Measurements from ENCODE around the gene GALNT2. TPM values are rescaled to one million over a fixed set of nuclear protein-coding genes. Genes with fewer than 3 reads are reported as not detected.

The GALNT2 gene
- total and polyA plus RNA-seq, 4 donors = 47.5 to 182 (median 114) TPM

DNA sequence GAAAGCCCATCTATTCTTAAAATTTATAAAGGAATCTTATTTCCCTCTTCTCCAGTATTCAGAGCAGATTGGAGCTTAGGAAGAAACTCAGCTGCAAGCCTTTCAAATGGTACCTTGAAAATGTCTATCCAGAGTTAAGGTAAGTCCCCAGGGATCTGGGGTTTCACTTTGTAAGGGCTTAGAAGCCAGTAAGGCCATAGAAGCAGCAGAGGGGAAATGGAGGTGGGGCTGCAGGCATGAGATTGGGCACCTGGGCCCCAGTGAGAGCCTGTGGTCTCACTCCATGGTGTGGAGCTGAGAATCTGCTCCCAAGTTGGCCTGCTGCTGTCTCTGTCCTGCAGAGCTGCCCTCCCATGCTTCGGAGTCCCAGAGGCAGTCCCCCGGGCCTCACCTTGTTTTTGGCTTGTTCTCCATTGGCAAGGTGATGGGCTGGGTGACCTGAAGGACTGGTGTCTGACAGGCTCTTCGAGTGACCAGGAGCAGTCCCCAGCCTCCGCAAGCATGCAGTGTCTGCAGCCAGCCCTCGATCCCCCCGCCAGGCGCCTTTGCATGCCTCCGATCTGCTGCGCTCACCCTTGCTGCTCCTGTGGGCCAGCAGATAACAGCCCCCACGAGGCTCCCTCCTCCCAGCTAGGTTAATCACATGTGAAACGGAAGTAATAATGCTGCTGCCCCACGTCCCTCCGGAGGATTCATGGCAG is 196.0 kb downstream of the GALNT2 start:
- peaks cover 24 to 59% (median 36%) of the 10 kb centered on the region in 4 donors for H3K36me3 ChIP-seq (ENCODE audit: control insufficient read depth in 4 of 4, insufficient read depth in 3 of 4, low read depth in 1 of 4, low read length in 3 of 4)
- no peak for DNase-seq (ENCODE audit: low spot score)
- TF ChIP-seq FOXA1 (IDR thresholded peaks at IDR 0.05) (no peak), FOXA2 (IDR thresholded peaks at IDR 0.05) (no peak), TAF1 (conservative IDR thresholded peaks at IDR 0.05) (no peak), JUND (IDR thresholded peaks at IDR 0.05) (no peak), RAD21 (IDR thresholded peaks at IDR 0.05) (no peak), EGR1 (IDR thresholded peaks at IDR 0.05; ENCODE audit: low read depth in 2 of 2) (no peak), HNF4G (IDR thresholded peaks at IDR 0.05) (no peak), HNF4A (conservative IDR thresholded peaks at IDR 0.05) (no peak)
- TF ChIP-seq, protein P1, sequence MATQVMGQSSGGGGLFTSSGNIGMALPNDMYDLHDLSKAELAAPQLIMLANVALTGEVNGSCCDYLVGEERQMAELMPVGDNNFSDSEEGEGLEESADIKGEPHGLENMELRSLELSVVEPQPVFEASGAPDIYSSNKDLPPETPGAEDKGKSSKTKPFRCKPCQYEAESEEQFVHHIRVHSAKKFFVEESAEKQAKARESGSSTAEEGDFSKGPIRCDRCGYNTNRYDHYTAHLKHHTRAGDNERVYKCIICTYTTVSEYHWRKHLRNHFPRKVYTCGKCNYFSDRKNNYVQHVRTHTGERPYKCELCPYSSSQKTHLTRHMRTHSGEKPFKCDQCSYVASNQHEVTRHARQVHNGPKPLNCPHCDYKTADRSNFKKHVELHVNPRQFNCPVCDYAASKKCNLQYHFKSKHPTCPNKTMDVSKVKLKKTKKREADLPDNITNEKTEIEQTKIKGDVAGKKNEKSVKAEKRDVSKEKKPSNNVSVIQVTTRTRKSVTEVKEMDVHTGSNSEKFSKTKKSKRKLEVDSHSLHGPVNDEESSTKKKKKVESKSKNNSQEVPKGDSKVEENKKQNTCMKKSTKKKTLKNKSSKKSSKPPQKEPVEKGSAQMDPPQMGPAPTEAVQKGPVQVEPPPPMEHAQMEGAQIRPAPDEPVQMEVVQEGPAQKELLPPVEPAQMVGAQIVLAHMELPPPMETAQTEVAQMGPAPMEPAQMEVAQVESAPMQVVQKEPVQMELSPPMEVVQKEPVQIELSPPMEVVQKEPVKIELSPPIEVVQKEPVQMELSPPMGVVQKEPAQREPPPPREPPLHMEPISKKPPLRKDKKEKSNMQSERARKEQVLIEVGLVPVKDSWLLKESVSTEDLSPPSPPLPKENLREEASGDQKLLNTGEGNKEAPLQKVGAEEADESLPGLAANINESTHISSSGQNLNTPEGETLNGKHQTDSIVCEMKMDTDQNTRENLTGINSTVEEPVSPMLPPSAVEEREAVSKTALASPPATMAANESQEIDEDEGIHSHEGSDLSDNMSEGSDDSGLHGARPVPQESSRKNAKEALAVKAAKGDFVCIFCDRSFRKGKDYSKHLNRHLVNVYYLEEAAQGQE (IDR thresholded peaks at IDR 0.05) = no peak
- TF ChIP-seq, protein P2, sequence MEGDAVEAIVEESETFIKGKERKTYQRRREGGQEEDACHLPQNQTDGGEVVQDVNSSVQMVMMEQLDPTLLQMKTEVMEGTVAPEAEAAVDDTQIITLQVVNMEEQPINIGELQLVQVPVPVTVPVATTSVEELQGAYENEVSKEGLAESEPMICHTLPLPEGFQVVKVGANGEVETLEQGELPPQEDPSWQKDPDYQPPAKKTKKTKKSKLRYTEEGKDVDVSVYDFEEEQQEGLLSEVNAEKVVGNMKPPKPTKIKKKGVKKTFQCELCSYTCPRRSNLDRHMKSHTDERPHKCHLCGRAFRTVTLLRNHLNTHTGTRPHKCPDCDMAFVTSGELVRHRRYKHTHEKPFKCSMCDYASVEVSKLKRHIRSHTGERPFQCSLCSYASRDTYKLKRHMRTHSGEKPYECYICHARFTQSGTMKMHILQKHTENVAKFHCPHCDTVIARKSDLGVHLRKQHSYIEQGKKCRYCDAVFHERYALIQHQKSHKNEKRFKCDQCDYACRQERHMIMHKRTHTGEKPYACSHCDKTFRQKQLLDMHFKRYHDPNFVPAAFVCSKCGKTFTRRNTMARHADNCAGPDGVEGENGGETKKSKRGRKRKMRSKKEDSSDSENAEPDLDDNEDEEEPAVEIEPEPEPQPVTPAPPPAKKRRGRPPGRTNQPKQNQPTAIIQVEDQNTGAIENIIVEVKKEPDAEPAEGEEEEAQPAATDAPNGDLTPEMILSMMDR (IDR thresholded peaks at IDR 0.05; ENCODE audit: low read depth, low read length, missing input control) = no peak
- TF ChIP-seq, protein P3, sequence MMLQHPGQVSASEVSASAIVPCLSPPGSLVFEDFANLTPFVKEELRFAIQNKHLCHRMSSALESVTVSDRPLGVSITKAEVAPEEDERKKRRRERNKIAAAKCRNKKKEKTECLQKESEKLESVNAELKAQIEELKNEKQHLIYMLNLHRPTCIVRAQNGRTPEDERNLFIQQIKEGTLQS (IDR thresholded peaks at IDR 0.05) = no peak

DNA sequence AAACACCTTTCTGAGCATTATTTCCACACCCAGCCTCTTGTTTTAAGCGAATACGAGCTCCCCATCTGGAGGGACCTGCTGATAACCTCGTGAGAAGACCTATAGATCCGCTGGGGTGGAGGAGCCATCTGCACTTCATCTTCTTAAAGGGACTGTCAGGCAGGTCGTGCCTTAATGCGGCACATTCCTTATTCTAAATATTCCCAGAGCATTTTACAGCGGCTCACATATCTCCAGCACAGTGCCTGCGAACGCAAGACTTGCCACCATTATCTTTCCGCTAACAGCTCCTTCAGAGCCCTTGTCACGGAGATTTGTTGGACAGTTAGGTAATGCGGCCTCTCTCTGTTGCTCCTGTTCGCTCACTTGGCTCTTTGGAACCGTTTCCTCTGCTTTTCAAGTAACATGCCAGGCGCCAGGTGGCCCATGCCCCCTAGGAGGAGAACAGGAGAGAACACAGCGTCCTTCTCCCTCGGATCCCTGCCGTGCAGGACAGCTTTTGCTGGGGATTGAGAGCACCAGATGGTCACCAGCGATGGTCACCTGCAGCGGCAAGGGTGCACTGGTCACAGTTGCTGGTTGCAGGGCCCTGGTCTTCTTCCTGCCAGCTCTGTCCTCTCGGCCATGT is 196.6 kb downstream of the GALNT2 start:
- 95% methylated on average over 21 of the region's 21 CpGs for WGBS
- Histone ChIP-seq H3K4me1 (ENCODE audit: control insufficient read depth in 4 of 4, insufficient read depth in 4 of 4, low read length in 3 of 4) (no peaks in the 10 kb centered on the region), H3K27ac (ENCODE audit: low read depth in 1 of 2, low read length in 2 of 2) (no peak overlapping the region), H3K27me3 (ENCODE audit: control insufficient read depth in 4 of 4, insufficient read depth in 4 of 4, low read length in 3 of 4) (no peaks in the 10 kb centered on the region), H3K36me3 (ENCODE audit: control insufficient read depth in 4 of 4, insufficient read depth in 3 of 4, low read depth in 1 of 4, low read length in 3 of 4) (peaks cover 24 to 62% (median 35%) of the 10 kb centered on the region in 4 donors), H3K9me3 (ENCODE audit: control insufficient read depth in 4 of 4, low read length in 3 of 4) (no peaks in the 10 kb centered on the region), H3K4me3 (ENCODE audit: low read depth in 1 of 3, low read length in 3 of 3) (no peak overlapping the region), H3K9ac (ENCODE audit: low read depth in 1 of 2, low read length in 2 of 2) (no peak overlapping the region)
- no peak for TF ChIP-seq SP1 (IDR thresholded peaks at IDR 0.05)
- TF ChIP-seq, protein P4, sequence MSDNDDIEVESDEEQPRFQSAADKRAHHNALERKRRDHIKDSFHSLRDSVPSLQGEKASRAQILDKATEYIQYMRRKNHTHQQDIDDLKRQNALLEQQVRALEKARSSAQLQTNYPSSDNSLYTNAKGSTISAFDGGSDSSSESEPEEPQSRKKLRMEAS (IDR thresholded peaks at IDR 0.05) = no peak
- TF ChIP-seq RXRA (IDR thresholded peaks at IDR 0.05) = no peak
- TF ChIP-seq, protein P1 (IDR thresholded peaks at IDR 0.05) = no peak
- no peak for DNase-seq (ENCODE audit: low spot score)

More for the DNA sequence above, 196.0 kb downstream of the GALNT2 start:
- Histone ChIP-seq H3K4me1 (ENCODE audit: control insufficient read depth in 4 of 4, insufficient read depth in 4 of 4, low read length in 3 of 4) (no peaks in the 10 kb centered on the region), H3K27me3 (ENCODE audit: control insufficient read depth in 4 of 4, insufficient read depth in 4 of 4, low read length in 3 of 4) (no peaks in the 10 kb centered on the region), H3K27ac (ENCODE audit: low read depth in 1 of 2, low read length in 2 of 2) (no peak overlapping the region), H3K9ac (ENCODE audit: low read depth in 1 of 2, low read length in 2 of 2) (no peak overlapping the region), H3K9me3 (ENCODE audit: control insufficient read depth in 4 of 4, low read length in 3 of 4) (no peaks in the 10 kb centered on the region), H3K4me3 (ENCODE audit: low read depth in 1 of 3, low read length in 3 of 3) (no peak overlapping the region)
- 94% methylated on average over 13 of the region's 13 CpGs for WGBS
